ENCODE data around the gene PCDH8. TPM values are rescaled to one million over a fixed set of nuclear protein-coding genes. Genes with fewer than 3 reads are reported as not detected.

The PCDH8 gene
- total RNA-seq, 1 experiment from 2014 or later, result 2.1 TPM

DNA sequence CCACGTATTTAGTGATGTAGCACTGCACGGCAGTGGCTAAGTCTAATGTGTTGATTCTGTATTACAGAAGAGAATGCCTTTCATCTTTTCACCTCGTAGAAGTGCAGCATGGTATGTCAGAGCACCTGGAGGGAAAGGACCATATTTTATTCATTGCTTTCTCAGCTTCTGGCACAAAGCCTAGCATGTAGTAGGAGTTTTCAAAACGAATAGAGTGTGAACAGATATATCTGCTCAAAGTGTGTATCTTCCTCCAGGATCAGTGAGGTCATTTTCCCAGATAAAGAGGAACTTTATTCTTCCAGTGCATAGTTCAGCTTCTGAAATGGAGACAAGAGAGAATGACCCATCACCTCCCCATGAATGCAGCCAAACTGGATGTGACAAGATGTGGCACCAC lies 21.2 kb upstream of the PCDH8 start:
- WGBS (ENCODE audit: extremely low coverage, insufficient read length, low lambda C conversion rate), result no CpG with 5 or more reads among the region's 4 CpGs
- Histone ChIP-seq H2BK15ac (ENCODE audit: low read depth, low read length) (no peak overlapping the region), H3K23me2 (ENCODE audit: insufficient read length, low read depth, low read length, poor library complexity, severe bottlenecking) (no peaks in the 10 kb centered on the region), H3K18ac (ENCODE audit: insufficient read length, low read depth, low read length) (no peak overlapping the region), H3K4me1 (ENCODE audit: insufficient read depth, low read length) (peaks cover 5% of the 10 kb centered on the region), H3T11ph (ENCODE audit: low read length) (no peak overlapping the region), H2BK5ac (ENCODE audit: insufficient read length, low read length) (no peak overlapping the region), H3K23ac (ENCODE audit: insufficient read length, low read depth, low read length) (no peak overlapping the region), H3K9me3 (ENCODE audit: control insufficient read depth, low read depth, low read length) (no peaks in the 10 kb centered on the region), H4K8ac (replicated peaks; ENCODE audit: insufficient read length, low read depth, low read length) (no peak overlapping the region), H3K27ac (ENCODE audit: insufficient read length, low read depth, low read length) (no peak overlapping the region), H2AK5ac (ENCODE audit: insufficient read length, low read length) (no peak overlapping the region), H2AFZ (ENCODE audit: low read length) (no peak overlapping the region), H3K4me2 (ENCODE audit: insufficient read depth, insufficient read length, low read length) (no peak overlapping the region), H3K14ac (ENCODE audit: insufficient read depth, low read length) (no peak overlapping the region), H2BK120ac (ENCODE audit: low read depth, low read length, poor library complexity, severe bottlenecking) (no peak overlapping the region), H3K4ac (ENCODE audit: low read depth, low read length) (no peak overlapping the region), H2BK12ac (ENCODE audit: insufficient read length, low read depth, low read length) (no peak overlapping the region), H4K5ac (ENCODE audit: insufficient read length, low read depth, low read length) (no peak overlapping the region), H3K27me3 (ENCODE audit: insufficient read depth, low read length) (no peaks in the 10 kb centered on the region), H3K79me2 (ENCODE audit: insufficient read depth, low read length) (no peaks in the 10 kb centered on the region), H3K9ac (ENCODE audit: extremely low read depth, insufficient read length, low read length) (no peak overlapping the region), H3K79me1 (ENCODE audit: insufficient read depth, low read depth, low read length, poor library complexity, severe bottlenecking) (no peaks in the 10 kb centered on the region), H3K56ac (ENCODE audit: insufficient read length, low read depth, low read length) (no peak overlapping the region), H4K20me1 (ENCODE audit: control insufficient read depth, insufficient read depth, insufficient read length) (peaks cover 2% of the 10 kb centered on the region), H4K91ac (ENCODE audit: insufficient read length, low read depth, low read length) (no peak overlapping the region), H2BK20ac (ENCODE audit: low read depth, low read length, poor library complexity, severe bottlenecking) (no peak overlapping the region)
- peaks cover 10% of the 10 kb centered on the region in 2 experiments for H3K9me3 Mint-ChIP-seq
- no peak overlapping the region for H3K4me3 Mint-ChIP-seq
- H3K27ac Mint-ChIP-seq, result no peak overlapping the region
- peaks cover 2 to 10% (median 6%) of the 10 kb centered on the region in 3 experiments; a peak in 5 of 7 replicates for H3K36me3 Mint-ChIP-seq (ENCODE audit: insufficient read depth in 1 of 3, low read depth in 3 of 3)
- peaks cover 19 to 44% of the 10 kb centered on the region in 2 experiments for H3K4me1 Mint-ChIP-seq
- H3K27me3 Mint-ChIP-seq (ENCODE audit: low read depth), result peaks cover 66% of the 10 kb centered on the region
- TF ChIP-seq, protein P1, sequence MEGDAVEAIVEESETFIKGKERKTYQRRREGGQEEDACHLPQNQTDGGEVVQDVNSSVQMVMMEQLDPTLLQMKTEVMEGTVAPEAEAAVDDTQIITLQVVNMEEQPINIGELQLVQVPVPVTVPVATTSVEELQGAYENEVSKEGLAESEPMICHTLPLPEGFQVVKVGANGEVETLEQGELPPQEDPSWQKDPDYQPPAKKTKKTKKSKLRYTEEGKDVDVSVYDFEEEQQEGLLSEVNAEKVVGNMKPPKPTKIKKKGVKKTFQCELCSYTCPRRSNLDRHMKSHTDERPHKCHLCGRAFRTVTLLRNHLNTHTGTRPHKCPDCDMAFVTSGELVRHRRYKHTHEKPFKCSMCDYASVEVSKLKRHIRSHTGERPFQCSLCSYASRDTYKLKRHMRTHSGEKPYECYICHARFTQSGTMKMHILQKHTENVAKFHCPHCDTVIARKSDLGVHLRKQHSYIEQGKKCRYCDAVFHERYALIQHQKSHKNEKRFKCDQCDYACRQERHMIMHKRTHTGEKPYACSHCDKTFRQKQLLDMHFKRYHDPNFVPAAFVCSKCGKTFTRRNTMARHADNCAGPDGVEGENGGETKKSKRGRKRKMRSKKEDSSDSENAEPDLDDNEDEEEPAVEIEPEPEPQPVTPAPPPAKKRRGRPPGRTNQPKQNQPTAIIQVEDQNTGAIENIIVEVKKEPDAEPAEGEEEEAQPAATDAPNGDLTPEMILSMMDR (conservative IDR thresholded peaks at IDR 0.05), result no peak
- no peak for DNase-seq
